Motor neuron (in vitro differentiated cells): ENCODE measurements around the gene NCBP3. TPM values are rescaled to one million over a fixed set of nuclear protein-coding genes. Genes with fewer than 3 reads are reported as not detected.
"Not testable (repeated sequence)": the region's sequence is repeated elsewhere in the genome, so short reads cannot be mapped to it uniquely, and the experiment has no call there.

Source experiments
- ATAC-seq, 8 experiments: fragments of 200-7000 bp; cut with Tn5 transposase; replicated peaks in 6 of 8; 2 replicates each; pipeline ENCODE4 v1.8.0; 2021; ENCODE audit warnings: mild to moderate bottlenecking in 8 of 8, moderate library complexity in 8 of 8
- H3K27ac ChIP-seq, 2 donors: fragments of 250-450 bp; sonication (Bioruptor Pico); 2 replicates each; pipeline ENCODE4 v1.9.0; 2021; ENCODE audit warnings: antibody characterized with exemption in 2 of 2, mild to moderate bottlenecking in 2 of 2, moderate library complexity in 1 of 2
- H3K4me1 ChIP-seq, 2 donors: fragments of 250-450 bp; sonication (Bioruptor Pico); replicated peaks in 1 of 2; 2 replicates each; pipeline ENCODE4 v1.6.1; 2021; ENCODE audit warnings: antibody characterized with exemption in 2 of 2, mild to moderate bottlenecking in 2 of 2, moderate library complexity in 1 of 2
- H3K4me3 ChIP-seq, 5 donors: fragments of 250-450 bp; sonication (Bioruptor Pico); 2 replicates each; pipeline ENCODE4 v1.9.0; 2021; ENCODE audit warnings: antibody characterized with exemption in 5 of 5, mild to moderate bottlenecking in 5 of 5, moderate library complexity in 4 of 5
- WGBS, 10 experiments: fragments of 450-650 bp; shearing (Covaris generic); methylation state at CpG; one replicate each; pipeline ENCODE4 v1.0.0; 2022; 5-methylcytosine and 5-hydroxymethylcytosine counted together
- in situ Hi-C, 9 experiments: fragments of 400-800 bp; cut with MboI; loops; one replicate each; pipeline ENCODE4 v1.15.0; 2021; ENCODE audit warnings: low sequenced_read_pairs in 9 of 9, low pct_unique_long_range_greater_than_20kb in 2 of 9; ENCODE audit not compliant: unreplicated experiment in 9 of 9
- total RNA-seq, 8 experiments: library from RNA; unstranded; fragments of 300-600 nt; gene quantifications; 2 replicates each; pipeline versions ENCODE4 v1.2.3 to v1.2.4, GENCODE V29; 2022

The NCBP3 gene
- total RNA-seq, 8 experiments from 2014 or later: 17.7 to 57.9 (median 33.7) TPM

GRCh38 chr17:3873862-3874261 is 27.8 kb upstream of the NCBP3 start:
- no peak overlapping the region for H3K4me3 ChIP-seq
- WGBS, 10 experiments: 60 to 100% (median 99%) methylated on average over 1 to 8 of the region's 10 CpGs; no CpG with 5 or more reads in 2 of the 10 experiments
- H3K4me1 ChIP-seq: peaks cover 1 to 2% of the 10 kb centered on the region in 2 donors
- no peak for ATAC-seq
- in situ Hi-C loops: no loop called here
- no peak overlapping the region for H3K27ac ChIP-seq

DNA sequence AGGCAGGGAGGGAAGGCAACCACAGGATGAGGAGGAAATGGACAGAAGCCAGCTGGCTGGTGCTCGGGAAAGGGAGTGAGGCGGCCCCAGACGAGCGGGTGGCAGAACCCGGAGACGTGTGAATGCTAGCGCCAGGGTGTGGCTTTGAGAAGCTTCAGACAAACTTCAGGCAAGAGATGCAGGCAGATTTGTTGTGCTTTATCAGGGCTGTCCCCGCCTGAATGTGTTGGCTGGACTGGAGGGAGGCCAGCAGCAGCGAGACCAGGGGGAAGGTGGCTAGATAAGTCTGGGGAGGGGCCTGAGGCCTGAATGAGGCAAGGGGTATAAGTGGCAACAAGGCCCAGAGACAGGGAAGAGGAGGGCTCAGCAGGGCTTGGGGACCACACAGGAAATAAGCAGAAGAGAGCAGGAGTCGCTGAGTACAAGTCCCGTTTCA is 24.8 kb upstream of the NCBP3 start:
- WGBS, 10 experiments: 40 to 94% (median 80%) methylated on average over 2 to 7 of the region's 11 CpGs; no CpG with 5 or more reads in 2 of the 10 experiments
- in situ Hi-C loops: no loop called here
- H3K4me1 ChIP-seq: no peaks in the 10 kb centered on the region
- H3K4me3 ChIP-seq: no peak overlapping the region
- ATAC-seq: peak in 4 of 8 experiments; percentile 21 to 83 (median 34)
- no peak overlapping the region for H3K27ac ChIP-seq

DNA sequence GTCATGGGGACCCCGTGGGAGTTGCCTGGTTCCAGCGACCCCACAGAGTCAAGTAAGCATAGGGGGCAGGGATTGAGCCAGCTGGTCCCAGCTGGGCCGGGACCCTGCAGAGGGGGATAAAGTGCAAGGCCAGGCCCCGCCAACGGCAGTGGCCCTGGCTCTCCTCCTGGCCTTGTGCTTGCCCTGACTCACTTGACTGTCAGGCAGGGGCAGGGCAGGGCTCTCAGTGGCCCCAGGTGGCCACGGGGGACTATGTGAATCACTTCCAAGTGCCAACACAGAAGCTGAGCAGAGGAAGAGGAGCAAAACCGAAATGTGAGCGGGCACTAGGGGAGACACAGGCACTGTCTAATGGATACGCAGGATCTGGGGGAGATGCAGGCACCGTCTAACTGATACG is 21.6 kb upstream of the NCBP3 start:
- in situ Hi-C loops: no loop called here
- peak in 1 of 8 experiments; percentile 9 for ATAC-seq
- WGBS, 10 experiments: 0 to 100% (median 71%) methylated on average over 1 to 5 of the region's 11 CpGs; no CpG with 5 or more reads in 5 of the 10 experiments

GRCh38 chr17:3867106-3867505 is 21.1 kb upstream of the NCBP3 start:
- Histone ChIP-seq H3K4me1 (no peaks in the 10 kb centered on the region), H3K4me3 (no peak overlapping the region), H3K27ac (no peak overlapping the region)
- ATAC-seq: peak in 1 of 8 experiments; percentile 6
- in situ Hi-C loops: no loop called here
- WGBS, 10 experiments: 83 to 100% (median 97%) methylated on average over 1 to 13 of the region's 17 CpGs; no CpG with 5 or more reads in 2 of the 10 experiments

More for the DNA sequence above, 21.6 kb upstream of the NCBP3 start:
- no peak overlapping the region for H3K4me3 ChIP-seq
- no peak overlapping the region for H3K27ac ChIP-seq
- no peaks in the 10 kb centered on the region for H3K4me1 ChIP-seq

DNA sequence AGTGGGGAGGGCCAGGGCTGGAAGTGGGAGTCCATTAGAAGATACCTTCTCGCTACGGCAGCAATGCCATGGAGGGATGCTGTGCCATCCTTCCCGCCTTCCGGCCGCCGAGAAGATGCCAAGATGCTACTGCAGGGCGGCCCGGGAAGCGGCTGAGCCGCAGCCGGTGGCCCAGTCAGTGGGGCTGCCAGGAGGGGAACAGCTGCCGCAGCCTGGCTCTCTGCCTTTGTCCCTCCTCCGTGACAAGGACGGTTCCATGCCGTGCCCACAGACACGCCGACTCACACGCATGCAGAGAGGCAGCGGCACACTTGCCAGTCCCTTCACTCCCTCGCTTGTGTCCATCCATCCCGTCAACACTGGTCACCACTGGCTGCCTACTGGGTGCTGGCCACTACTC is 20.2 kb upstream of the NCBP3 start:
- Histone ChIP-seq H3K4me3 (no peak overlapping the region), H3K4me1 (no peaks in the 10 kb centered on the region), H3K27ac (no peak overlapping the region)
- in situ Hi-C loops: no loop called here
- no peak for ATAC-seq
- 92 to 100% (median 93%) methylated on average over 1 to 10 of the region's 21 CpGs; no CpG with 5 or more reads in 5 of the 10 experiments for WGBS, 10 experiments

- H3K27ac ChIP-seq: no peak overlapping the region
- in situ Hi-C loops: no loop called here
- ATAC-seq: peak in 5 of 8 experiments; percentile 18 to 82 (median 37)
- H3K4me1 ChIP-seq: no peaks in the 10 kb centered on the region
- no peak overlapping the region for H3K4me3 ChIP-seq
- 3 to 100% (median 67%) methylated on average over 1 to 5 of the region's 8 CpGs; no CpG with 5 or more reads in 5 of the 10 experiments for WGBS, 10 experiments
These were observed 19.1 kb upstream of the NCBP3 start for GRCh38 chr17:3865176-3865575.

DNA sequence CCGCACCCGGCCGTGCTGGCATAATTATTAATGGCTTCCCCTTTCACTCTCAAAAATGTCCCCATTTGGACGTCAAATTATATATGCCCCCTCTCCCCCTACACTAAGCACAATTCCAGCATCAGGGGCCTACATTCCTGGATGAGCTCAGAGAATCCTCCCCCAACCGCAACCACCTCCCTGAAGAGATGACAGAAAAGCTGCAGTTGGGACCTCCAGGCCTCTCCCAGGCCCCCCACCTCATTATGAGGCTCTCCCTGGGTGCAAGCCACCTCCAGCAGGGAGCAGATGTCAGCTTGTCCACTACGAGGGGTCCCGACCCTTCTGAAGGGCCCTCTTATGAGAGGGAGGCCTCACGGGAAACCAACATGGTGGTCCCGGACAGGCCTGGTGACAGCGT is 18.5 kb upstream of the NCBP3 start:
- Histone ChIP-seq H3K27ac (no peak overlapping the region), H3K4me3 (no peak overlapping the region), H3K4me1 (no peaks in the 10 kb centered on the region)
- WGBS, 10 experiments: 80 to 96% (median 80%) methylated on average over 1 to 5 of the region's 10 CpGs; no CpG with 5 or more reads in 7 of the 10 experiments
- in situ Hi-C loops: no loop called here
- peak in 2 of 8 experiments; percentile 4 to 10 for ATAC-seq

DNA sequence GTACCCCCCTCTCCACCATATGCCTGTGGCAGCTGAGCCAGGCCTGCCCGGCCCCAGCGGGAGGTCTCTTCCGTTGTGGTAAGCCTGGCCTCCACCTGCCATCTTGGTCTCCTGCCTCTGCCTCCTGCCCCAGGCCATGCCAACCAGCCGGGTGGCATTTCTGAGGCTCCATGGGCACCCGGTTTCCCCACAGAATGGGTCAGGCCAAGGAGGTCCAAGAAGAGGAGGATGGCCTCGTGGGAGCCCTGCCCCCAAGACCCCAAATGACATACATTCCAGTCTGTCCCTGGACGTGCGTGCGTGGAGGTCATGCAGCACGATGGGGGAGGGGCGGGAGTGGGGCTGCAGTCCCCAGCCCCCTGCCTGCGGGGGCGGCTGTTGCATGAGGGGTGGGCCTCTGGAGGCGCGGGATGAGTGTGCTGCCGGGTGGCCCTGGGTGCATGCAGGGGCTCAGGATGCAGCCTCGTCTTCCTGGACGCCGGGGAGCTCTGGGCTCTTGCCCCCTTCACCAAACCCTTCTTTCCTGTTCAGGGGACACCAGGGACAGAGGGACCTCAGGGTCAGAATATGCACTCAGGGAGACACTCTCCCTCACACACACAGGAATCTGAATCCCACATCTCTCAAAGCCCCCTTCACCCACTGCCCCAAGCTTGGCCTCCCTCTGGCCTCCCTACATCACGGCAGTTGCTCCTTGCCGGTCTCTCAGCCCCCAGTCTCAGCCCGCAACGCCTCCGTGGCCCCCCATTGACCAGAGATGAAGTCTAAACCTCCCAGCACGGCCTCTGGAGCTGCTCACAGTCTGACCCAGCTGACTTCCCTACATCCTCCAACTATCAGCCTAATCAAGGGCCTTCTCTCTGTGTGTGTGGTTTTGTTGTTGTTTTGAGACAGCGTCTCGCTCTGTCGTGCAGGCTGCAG is 16.0 kb upstream of the NCBP3 start:
- Histone ChIP-seq H3K4me3 (no peak overlapping the region), H3K4me1 (no peaks in the 10 kb centered on the region), H3K27ac (no peak overlapping the region)
- 68 to 100% (median 94%) methylated on average over 1 to 9 of the region's 28 CpGs; no CpG with 5 or more reads in 4 of the 10 experiments for WGBS, 10 experiments
- ATAC-seq: no peak
- in situ Hi-C loops: no loop called here

- Histone ChIP-seq H3K4me3 (no peak overlapping the region), H3K4me1 (no peaks in the 10 kb centered on the region), H3K27ac (no peak overlapping the region)
- in situ Hi-C loops: no loop called here
- WGBS, 10 experiments: 60 to 100% (median 87%) methylated on average over 2 to 5 of the region's 30 CpGs; no CpG with 5 or more reads in 3 of the 10 experiments
- ATAC-seq: no peak
These were observed 15.1 kb upstream of the NCBP3 start for GRCh38 chr17:3860939-3861700.

DNA sequence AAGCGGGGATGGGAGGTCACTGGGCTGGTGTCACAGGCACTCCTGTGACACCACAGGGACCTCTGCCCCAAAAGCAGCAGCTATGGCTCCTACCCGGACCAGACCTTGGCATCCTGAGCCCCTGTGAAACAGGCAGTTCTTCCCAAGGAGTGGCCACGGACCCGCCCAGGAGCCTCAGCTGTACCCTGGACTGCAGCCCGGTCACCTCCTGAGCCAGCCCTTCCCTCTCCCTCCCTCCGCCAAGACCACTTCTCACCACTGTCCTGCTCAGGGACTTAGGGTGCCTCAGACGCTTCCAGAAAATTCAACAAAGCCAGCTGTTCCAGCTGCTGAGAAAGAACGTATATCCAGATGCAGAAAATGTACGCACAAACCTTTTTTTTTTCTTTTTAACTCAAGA is 13.9 kb upstream of the NCBP3 start:
- WGBS, 10 experiments: 80 to 100% (median 83%) methylated on average over 1 to 6 of the region's 9 CpGs; no CpG with 5 or more reads in 3 of the 10 experiments
- H3K27ac ChIP-seq: no peak overlapping the region
- H3K4me3 ChIP-seq: no peak overlapping the region
- no peaks in the 10 kb centered on the region for H3K4me1 ChIP-seq
- no peak for ATAC-seq
- in situ Hi-C loops: no loop called here

- in situ Hi-C loops: no loop called here
- 0 to 100% (median 82%) methylated on average over 1 to 7 of the region's 16 CpGs; no CpG with 5 or more reads in 4 of the 10 experiments for WGBS, 10 experiments
- no peak for ATAC-seq
- no peak overlapping the region for H3K27ac ChIP-seq
- H3K4me3 ChIP-seq: no peak overlapping the region
- H3K4me1 ChIP-seq: no peaks in the 10 kb centered on the region
These were observed 11.4 kb upstream of the NCBP3 start for GRCh38 chr17:3857261-3858105.

DNA sequence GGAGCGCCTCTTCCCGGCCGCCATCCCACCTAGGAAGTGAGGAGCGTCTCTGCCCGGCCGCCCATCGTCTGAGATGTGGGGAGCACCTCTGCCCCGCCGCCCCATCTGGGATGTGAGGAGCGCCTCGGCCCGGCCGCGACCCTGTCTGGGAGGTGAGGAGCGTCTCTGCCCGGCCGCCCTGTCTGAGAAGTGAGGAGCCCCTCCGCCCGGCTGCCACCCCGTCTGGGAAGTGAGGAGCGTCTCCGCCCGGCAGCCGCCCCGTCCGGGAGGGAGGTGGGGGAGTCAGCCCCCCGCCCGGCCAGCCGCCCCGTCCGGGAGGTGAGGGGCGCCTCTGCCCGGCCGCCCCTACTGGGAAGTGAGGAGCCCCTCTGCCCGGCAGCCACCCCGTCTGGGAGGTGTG is 8.2 kb upstream of the NCBP3 start:
- in situ Hi-C loops: not testable (repeated sequence)

More for the DNA sequence above, 8.2 kb upstream of the NCBP3 start:
- not testable (repeated sequence) for H3K27ac ChIP-seq, H3K4me3 ChIP-seq, H3K4me1 ChIP-seq, ATAC-seq
- no CpG with 5 or more reads among the region's 36 CpGs for WGBS, 10 experiments
